ENCODE results near the gene RSAD2.
"Not testable (repeated sequence)": the region's sequence is repeated elsewhere in the genome, so short reads cannot be mapped to it uniquely, and the experiment has no call there.

Gene RSAD2

DNA sequence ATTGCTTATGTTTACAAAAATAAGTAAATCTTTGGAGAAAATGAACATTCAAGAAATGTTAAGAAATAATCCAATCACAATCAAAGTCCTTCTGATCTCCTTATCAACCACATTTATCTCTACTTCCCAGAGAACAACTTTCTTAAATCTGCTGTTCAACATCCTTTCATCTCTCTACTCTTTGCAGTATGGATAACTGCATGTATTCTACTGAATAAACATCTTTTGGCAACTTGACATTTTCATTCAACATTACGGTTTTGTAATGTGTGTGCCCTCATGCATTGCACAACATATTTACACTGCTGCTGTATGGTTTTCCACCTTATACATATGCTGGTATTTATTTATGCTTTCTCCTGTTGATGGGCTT is 21.0 kb upstream of the RSAD2 start:
- TF ChIP-seq EZH2 (IDR thresholded peaks at IDR 0.05), result no peak
- TF ChIP-seq POLR2AphosphoS5 (IDR thresholded peaks at IDR 0.05; ENCODE audit: borderline replicate concordance, low read depth, low read length), result no peak
- TF ChIP-seq FOXP2 (optimal IDR thresholded peaks at IDR 0.05; ENCODE audit: control extremely low read depth, extremely low read length, insufficient read depth), result no peak
- Histone ChIP-seq H3K36me3 (ENCODE audit: insufficient read depth, low read length) (peaks cover 22% of the 10 kb centered on the region), H3K27ac (no peak overlapping the region), H3K9ac (ENCODE audit: insufficient read length) (no peak overlapping the region), H3K9me3 (ENCODE audit: low read depth, low read length) (no peaks in the 10 kb centered on the region), H3K4me3 (no peak overlapping the region)
- DNase-seq (ENCODE audit: low read depth, low spot score), result no peak

DNA sequence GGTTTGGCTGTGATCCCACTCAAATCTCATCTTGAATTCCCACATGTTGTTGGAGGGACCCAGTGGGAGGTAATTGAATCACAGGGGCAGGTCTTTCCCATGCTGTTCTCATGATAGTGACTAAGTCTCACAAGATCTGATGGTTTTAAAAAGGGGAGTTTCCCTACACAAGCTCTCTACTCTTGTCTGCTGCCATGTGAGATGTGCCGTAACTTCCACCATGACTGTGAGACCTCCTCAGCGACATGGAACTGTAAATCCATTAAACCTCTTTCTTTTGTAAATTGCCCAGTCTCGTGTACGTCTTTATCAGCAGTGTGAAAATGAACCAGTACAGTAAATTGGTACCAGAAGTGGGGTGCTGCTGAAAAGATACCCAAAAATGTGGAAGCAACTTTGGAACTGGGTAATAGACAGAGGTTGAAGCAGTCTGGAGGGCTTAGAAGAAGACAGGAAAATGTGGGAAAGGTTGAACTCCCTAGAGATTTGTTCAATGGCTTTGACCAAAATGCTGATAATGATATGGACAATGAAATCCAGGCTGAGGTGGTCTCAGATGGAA is 19.0 kb upstream of the RSAD2 start:
- H3K36me3 ChIP-seq (ENCODE audit: insufficient read depth, low read length), result peaks cover 22% of the 10 kb centered on the region
- H3K9ac ChIP-seq (ENCODE audit: insufficient read length); DNase-seq (ENCODE audit: low read depth, low spot score); H3K27ac ChIP-seq; H3K4me3 ChIP-seq; H3K9me3 ChIP-seq (ENCODE audit: low read depth, low read length): not testable (repeated sequence)

DNA sequence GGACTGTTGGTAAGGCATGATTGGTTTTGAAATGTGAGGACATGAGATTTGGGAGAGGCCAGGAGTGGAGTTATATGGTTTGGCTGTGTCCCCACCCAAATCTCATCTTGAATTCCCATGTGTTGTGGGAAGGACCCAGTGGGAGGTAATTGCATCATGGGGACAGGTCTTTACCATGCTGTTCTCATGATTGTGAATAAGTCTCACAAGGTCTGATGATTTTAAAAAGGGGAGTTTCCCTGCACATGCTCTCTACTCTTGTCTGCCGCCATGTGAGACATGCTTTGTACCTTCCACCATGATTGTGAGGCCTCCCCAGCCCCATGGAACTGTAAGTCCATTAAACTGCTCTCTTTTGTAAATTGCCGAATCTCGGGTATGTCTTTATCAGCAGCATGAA is 17.3 kb upstream of the RSAD2 start:
- no peak overlapping the region for H3K9ac ChIP-seq (ENCODE audit: insufficient read length)
- TF ChIP-seq EZH2 (IDR thresholded peaks at IDR 0.05) (no peak), FOXP2 (optimal IDR thresholded peaks at IDR 0.05; ENCODE audit: control extremely low read depth, extremely low read length, insufficient read depth) (no peak), POLR2AphosphoS5 (IDR thresholded peaks at IDR 0.05; ENCODE audit: borderline replicate concordance, low read depth, low read length) (no peak)
- no peak overlapping the region for H3K4me3 ChIP-seq
- H3K9me3 ChIP-seq (ENCODE audit: low read depth, low read length), result no peaks in the 10 kb centered on the region
- no peak overlapping the region for H3K27ac ChIP-seq
- H3K36me3 ChIP-seq (ENCODE audit: insufficient read depth, low read length), result peaks cover 22% of the 10 kb centered on the region
- DNase-seq (ENCODE audit: low read depth, low spot score), result no peak

DNA sequence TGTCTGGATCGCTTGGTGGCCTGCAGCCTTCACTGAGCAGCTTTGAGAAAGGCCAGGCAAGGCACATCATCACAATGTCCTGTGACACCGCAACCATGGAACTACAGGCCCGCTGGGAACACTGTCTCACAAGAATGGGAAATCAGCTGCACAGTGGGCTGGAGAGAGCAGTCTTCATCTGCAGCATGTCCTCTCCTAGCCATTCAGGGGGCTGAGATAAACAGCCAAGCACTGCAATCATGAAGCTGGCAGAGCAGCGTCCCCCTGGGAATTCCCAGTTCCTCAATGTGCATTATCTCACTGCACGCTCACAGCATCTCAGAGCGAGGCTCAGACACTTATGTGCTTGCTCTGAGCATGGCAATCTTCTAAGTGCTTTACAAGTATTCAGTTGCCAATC is 13.8 kb upstream of the RSAD2 start:
- Histone ChIP-seq H3K36me3 (ENCODE audit: insufficient read depth, low read length) (peaks cover 15% of the 10 kb centered on the region), H3K27ac (no peak overlapping the region), H3K9ac (ENCODE audit: insufficient read length) (no peak overlapping the region), H3K9me3 (ENCODE audit: low read depth, low read length) (no peaks in the 10 kb centered on the region), H3K4me3 (peak overlapping the region; percentile 74; the same call in 1 of the 2 replicates)
- no peak for TF ChIP-seq POLR2AphosphoS5 (IDR thresholded peaks at IDR 0.05; ENCODE audit: borderline replicate concordance, low read depth, low read length)
- no peak for TF ChIP-seq FOXP2 (optimal IDR thresholded peaks at IDR 0.05; ENCODE audit: control extremely low read depth, extremely low read length, insufficient read depth)
- no peak for TF ChIP-seq EZH2 (IDR thresholded peaks at IDR 0.05)
- peak; percentile 58 for DNase-seq (ENCODE audit: low read depth, low spot score)

GRCh38 chr2:6864231-6864754 is 13.3 kb upstream of the RSAD2 start:
- Histone ChIP-seq H3K27ac (peak overlapping the region; percentile 17; the same call in 1 of the 2 replicates), H3K9me3 (ENCODE audit: low read depth, low read length) (no peaks in the 10 kb centered on the region), H3K9ac (ENCODE audit: insufficient read length) (no peak overlapping the region), H3K36me3 (ENCODE audit: insufficient read depth, low read length) (peaks cover 15% of the 10 kb centered on the region), H3K4me3 (peak overlapping the region; percentile 74)
- no peak for TF ChIP-seq POLR2AphosphoS5 (IDR thresholded peaks at IDR 0.05; ENCODE audit: borderline replicate concordance, low read depth, low read length)
- no peak for TF ChIP-seq FOXP2 (optimal IDR thresholded peaks at IDR 0.05; ENCODE audit: control extremely low read depth, extremely low read length, insufficient read depth)
- no peak for TF ChIP-seq EZH2 (IDR thresholded peaks at IDR 0.05)
- DNase-seq (ENCODE audit: low read depth, low spot score), result no peak

GRCh38 chr2:6864923-6865345 is 12.6 kb upstream of the RSAD2 start:
- 0 out of 2 replicates have a peak overlapping the region, but pooled peaks have one; percentile 17 for H3K27ac ChIP-seq
- H3K9me3 ChIP-seq (ENCODE audit: low read depth, low read length), result no peaks in the 10 kb centered on the region
- no peak overlapping the region for H3K9ac ChIP-seq (ENCODE audit: insufficient read length)
- DNase-seq (ENCODE audit: low read depth, low spot score), result no peak
- peak overlapping the region; percentile 74 for H3K4me3 ChIP-seq
- H3K36me3 ChIP-seq (ENCODE audit: insufficient read depth, low read length), result peaks cover 12% of the 10 kb centered on the region
- TF ChIP-seq EZH2 (IDR thresholded peaks at IDR 0.05), result no peak
- TF ChIP-seq POLR2AphosphoS5 (IDR thresholded peaks at IDR 0.05; ENCODE audit: borderline replicate concordance, low read depth, low read length), result no peak
- TF ChIP-seq FOXP2 (optimal IDR thresholded peaks at IDR 0.05; ENCODE audit: control extremely low read depth, extremely low read length, insufficient read depth), result no peak

- TF ChIP-seq EZH2 (IDR thresholded peaks at IDR 0.05), result no peak
- 0 out of 2 replicates have a peak, but pooled peaks have one; percentile 21 for TF ChIP-seq POLR2AphosphoS5 (IDR thresholded peaks at IDR 0.05; ENCODE audit: borderline replicate concordance, low read depth, low read length)
- TF ChIP-seq FOXP2 (optimal IDR thresholded peaks at IDR 0.05; ENCODE audit: control extremely low read depth, extremely low read length, insufficient read depth), result no peak
- Histone ChIP-seq H3K27ac (peak within 1 kb of the TSS; percentile 82), H3K36me3 (ENCODE audit: insufficient read depth, low read length) (peaks cover 6% of the 10 kb centered on the region), H3K9me3 (ENCODE audit: low read depth, low read length) (no peaks in the 10 kb centered on the region), H3K4me3 (peak within 1 kb of the TSS; percentile 74), H3K9ac (ENCODE audit: insufficient read length) (peak within 1 kb of the TSS; percentile 74)
- no peak for DNase-seq (ENCODE audit: low read depth, low spot score)
Measured at GRCh38 chr2:6865346-6866274, 12.0 kb upstream of the RSAD2 start, which contains the start of gene CMPK2. Gene CMPK2 (minus strand): TSS chr2:6865907. CDS start chr2:6865696, 211 bp downstream.

DNA sequence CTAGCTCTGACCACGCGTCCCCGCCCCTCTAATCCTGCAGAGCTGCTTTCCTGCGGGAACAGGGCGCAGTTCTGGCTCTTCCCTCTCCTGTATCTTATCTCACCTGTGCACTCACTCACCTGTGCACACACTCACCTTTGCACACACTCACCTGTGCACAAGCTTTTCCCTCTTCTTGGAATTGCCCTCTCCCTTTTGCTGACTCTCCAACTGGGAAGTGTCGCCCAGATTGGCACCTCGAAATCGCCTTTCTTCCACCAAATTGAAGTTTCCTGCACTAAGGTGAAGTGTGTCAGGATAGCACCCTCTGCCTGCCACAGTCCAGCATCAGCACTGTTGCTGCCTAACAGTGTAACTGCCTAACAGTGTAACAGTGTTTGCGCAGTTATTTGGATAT is 11.3 kb upstream of the RSAD2 start:
- TF ChIP-seq POLR2AphosphoS5 (IDR thresholded peaks at IDR 0.05; ENCODE audit: borderline replicate concordance, low read depth, low read length) (no peak), FOXP2 (optimal IDR thresholded peaks at IDR 0.05; ENCODE audit: control extremely low read depth, extremely low read length, insufficient read depth) (no peak), EZH2 (IDR thresholded peaks at IDR 0.05) (no peak)
- Histone ChIP-seq H3K9ac (ENCODE audit: insufficient read length) (peak overlapping the region; percentile 74), H3K9me3 (ENCODE audit: low read depth, low read length) (no peaks in the 10 kb centered on the region), H3K36me3 (ENCODE audit: insufficient read depth, low read length) (no peaks in the 10 kb centered on the region; the same call in 1 of the 2 replicates), H3K27ac (no peak overlapping the region), H3K4me3 (peak overlapping the region; percentile 74)
- no peak for DNase-seq (ENCODE audit: low read depth, low spot score)
